H9 (cell line): ENCODE results near the gene FETUB. TPM values are rescaled to one million over a fixed set of nuclear protein-coding genes. Genes with fewer than 3 reads are reported as not detected.
A peak's percentile ranks its signal among the peaks of the same experiment; 100 is the strongest.

Experiments
- DNase-seq: peaks from one replicate; pipeline ENCODE4 v3.0.0-alpha.2; 2017
- H2AFZ ChIP-seq: one replicate; pipeline ENCODE4 v1.6.1; 2013; ENCODE audit warnings: mild to moderate bottlenecking, low read length, control low read depth, moderate library complexity
- H2AK5ac ChIP-seq: 2 replicates; pipeline ENCODE4 v1.6.1; 2013; ENCODE audit warnings: low read length, control low read depth, mixed read lengths; ENCODE audit not compliant: insufficient read length
- H2BK120ac ChIP-seq: one replicate; pipeline ENCODE4 v1.6.1; 2013; ENCODE audit warnings: low read depth, mild to moderate bottlenecking, low read length, control low read depth, inconsistent platforms; ENCODE audit not compliant: poor library complexity, severe bottlenecking
- H2BK12ac ChIP-seq: 2 replicates; pipeline ENCODE4 v1.6.1; 2013; ENCODE audit warnings: low read length, control low read depth, mixed read lengths, low read depth; ENCODE audit not compliant: insufficient read length
- H2BK15ac ChIP-seq: 2 replicates; pipeline ENCODE4 v1.6.1; 2013; ENCODE audit warnings: low read depth, low read length, control low read depth
- H2BK20ac ChIP-seq: one replicate; pipeline ENCODE4 v1.6.1; 2013; ENCODE audit warnings: low read depth, mild to moderate bottlenecking, low read length, control low read depth, inconsistent platforms; ENCODE audit not compliant: poor library complexity, severe bottlenecking
- H2BK5ac ChIP-seq: 2 replicates; pipeline ENCODE4 v1.6.1; 2013; ENCODE audit warnings: low read length, control low read depth, mixed read lengths; ENCODE audit not compliant: insufficient read length
- H3K14ac ChIP-seq: 2 replicates; pipeline ENCODE4 v1.6.1; 2013; ENCODE audit warnings: low read length, control low read depth; ENCODE audit not compliant: insufficient read depth
- H3K18ac ChIP-seq: 2 replicates; pipeline ENCODE4 v1.6.1; 2013; ENCODE audit warnings: low read depth, mild to moderate bottlenecking, mixed read lengths, low read length, control low read depth; ENCODE audit not compliant: insufficient read length
- H3K23ac ChIP-seq: 2 replicates; pipeline ENCODE4 v1.6.1; 2013; ENCODE audit warnings: low read length, control low read depth, mixed read lengths, low read depth; ENCODE audit not compliant: insufficient read length
- H3K23me2 ChIP-seq: 2 replicates; pipeline ENCODE4 v1.6.1; 2013; ENCODE audit warnings: low read depth, mild to moderate bottlenecking, mixed read lengths, low read length, control low read depth; ENCODE audit not compliant: insufficient read length, poor library complexity, severe bottlenecking
- H3K27ac ChIP-seq: 2 replicates; pipeline ENCODE4 v1.5.1; 2013; ENCODE audit warnings: low read length, control low read depth, mixed read lengths, low read depth; ENCODE audit not compliant: insufficient read length
- H3K27me3 ChIP-seq: 2 replicates; pipeline ENCODE4 v1.6.1; 2013; ENCODE audit warnings: low read length, control low read depth, inconsistent platforms; ENCODE audit not compliant: insufficient read depth
- H3K4ac ChIP-seq: 2 replicates; pipeline ENCODE4 v1.6.1; 2013; ENCODE audit warnings: low read depth, mild to moderate bottlenecking, control low read depth, inconsistent platforms, low read length, moderate library complexity
- H3K4me1 ChIP-seq: 2 replicates; pipeline ENCODE4 v1.6.1; 2013; ENCODE audit warnings: low read length, control low read depth, inconsistent platforms; ENCODE audit not compliant: insufficient read depth
- H3K4me2 ChIP-seq: 2 replicates; pipeline ENCODE4 v1.6.1; 2013; ENCODE audit warnings: low read length, control low read depth, mixed read lengths; ENCODE audit not compliant: insufficient read length, insufficient read depth
- H3K56ac ChIP-seq: 2 replicates; pipeline ENCODE4 v1.6.1; 2013; ENCODE audit warnings: low read depth, mild to moderate bottlenecking, mixed read lengths, low read length, control low read depth; ENCODE audit not compliant: insufficient read length
- H3K79me1 ChIP-seq: 2 replicates; pipeline ENCODE4 v1.6.1; 2013; ENCODE audit warnings: low read depth, mild to moderate bottlenecking, moderate library complexity, low read length, control low read depth, inconsistent platforms; ENCODE audit not compliant: insufficient read depth, poor library complexity, severe bottlenecking
- H3K79me2 ChIP-seq: 2 replicates; pipeline ENCODE4 v1.6.1; 2013; ENCODE audit warnings: low read length, control low read depth, inconsistent platforms; ENCODE audit not compliant: insufficient read depth
- H3K9ac ChIP-seq: 2 replicates; pipeline ENCODE4 v1.6.1; 2013; ENCODE audit warnings: low read length, control low read depth, mixed read lengths; ENCODE audit not compliant: insufficient read length; ENCODE audit errors: extremely low read depth
- H3K9me3 ChIP-seq: one replicate; pipeline ENCODE4 v1.6.1; 2013; ENCODE audit warnings: low read depth, low read length, inconsistent platforms; ENCODE audit not compliant: control insufficient read depth
- H3T11ph ChIP-seq: one replicate; pipeline ENCODE4 v1.6.1; 2013; ENCODE audit warnings: mild to moderate bottlenecking, low read length, control low read depth, inconsistent platforms
- H4K20me1 ChIP-seq: one replicate; pipeline ENCODE4 v1.6.1; 2013; ENCODE audit not compliant: control insufficient read depth, insufficient read length, insufficient read depth
- H4K5ac ChIP-seq: 2 replicates; pipeline ENCODE4 v1.6.1; 2013; ENCODE audit warnings: low read depth, mild to moderate bottlenecking, mixed read lengths, low read length, control low read depth; ENCODE audit not compliant: insufficient read length
- H4K8ac ChIP-seq: replicated peaks from 2 replicates; pipeline ENCODE4 v1.6.1; 2013; ENCODE audit warnings: low read length, control low read depth, mixed read lengths, low read depth; ENCODE audit not compliant: insufficient read length
- H4K91ac ChIP-seq: 2 replicates; pipeline ENCODE4 v1.6.1; 2013; ENCODE audit warnings: low read depth, mild to moderate bottlenecking, moderate library complexity, mixed read lengths, low read length, control low read depth; ENCODE audit not compliant: insufficient read length
- H3K27ac Mint-ChIP-seq, 3 experiments: 2 replicates in 2 of 3; 3 replicates in 1 of 3; pipeline ENCODE4 v1.8.0; 2020 to 2021; ENCODE audit warnings: mixed read lengths in 3 of 3, mild to moderate bottlenecking in 1 of 3, moderate library complexity in 1 of 3
- H3K27me3 Mint-ChIP-seq: 2 replicates; pipeline ENCODE4 v1.8.0; 2021; ENCODE audit warnings: low read depth, mild to moderate bottlenecking, moderate library complexity, mixed read lengths
- H3K36me3 Mint-ChIP-seq, 3 experiments: 2 replicates in 2 of 3; 3 replicates in 1 of 3; pipeline ENCODE4 v1.8.0; 2020 to 2021; ENCODE audit warnings: low read depth in 3 of 3, mixed read lengths in 3 of 3; ENCODE audit not compliant: insufficient read depth in 1 of 3
- H3K4me1 Mint-ChIP-seq, 2 experiments: 2 replicates each; pipeline ENCODE4 v1.8.0; 2020; ENCODE audit warnings: mixed read lengths in 2 of 2
- H3K4me3 Mint-ChIP-seq, 2 experiments: 2 replicates in 1 of 2; 3 replicates in 1 of 2; pipeline ENCODE4 v1.8.0; 2020 to 2021; ENCODE audit warnings: mild to moderate bottlenecking in 2 of 2, mixed read lengths in 2 of 2, moderate library complexity in 1 of 2
- H3K9me3 Mint-ChIP-seq, 2 experiments: 2 replicates in 1 of 2; 3 replicates in 1 of 2; pipeline ENCODE4 v1.8.0; 2020; ENCODE audit warnings: mild to moderate bottlenecking in 2 of 2, mixed read lengths in 2 of 2, moderate library complexity in 1 of 2
- WGBS: extraction: QIAGEN DNeasy Blood & Tissue Kit; methylation state at CpG from one replicate; pipeline ENCODE4 v1.1.7; 2013; ENCODE audit warnings: missing lambda C conversion rate, low lambda C conversion rate, mixed read lengths; ENCODE audit not compliant: insufficient read length; ENCODE audit errors: extremely low coverage; 5-methylcytosine and 5-hydroxymethylcytosine counted together
- total RNA-seq: library from RNA; stranded (reverse); gene quantifications from 2 replicates; pipeline ENCODE4 v1.2.1, GENCODE V29; 2021
- TF ChIP-seq, protein P1 (sequence below): fragments of 200-600 bp; sonication (generic); conservative IDR thresholded peaks from 3 replicates; pipeline ENCODE4 v1.8.0; 2021; ENCODE audit warnings: antibody characterized with exemption, mild to moderate bottlenecking

The FETUB gene
- total RNA-seq, 1 experiment from 2014 or later, result not detected

DNA sequence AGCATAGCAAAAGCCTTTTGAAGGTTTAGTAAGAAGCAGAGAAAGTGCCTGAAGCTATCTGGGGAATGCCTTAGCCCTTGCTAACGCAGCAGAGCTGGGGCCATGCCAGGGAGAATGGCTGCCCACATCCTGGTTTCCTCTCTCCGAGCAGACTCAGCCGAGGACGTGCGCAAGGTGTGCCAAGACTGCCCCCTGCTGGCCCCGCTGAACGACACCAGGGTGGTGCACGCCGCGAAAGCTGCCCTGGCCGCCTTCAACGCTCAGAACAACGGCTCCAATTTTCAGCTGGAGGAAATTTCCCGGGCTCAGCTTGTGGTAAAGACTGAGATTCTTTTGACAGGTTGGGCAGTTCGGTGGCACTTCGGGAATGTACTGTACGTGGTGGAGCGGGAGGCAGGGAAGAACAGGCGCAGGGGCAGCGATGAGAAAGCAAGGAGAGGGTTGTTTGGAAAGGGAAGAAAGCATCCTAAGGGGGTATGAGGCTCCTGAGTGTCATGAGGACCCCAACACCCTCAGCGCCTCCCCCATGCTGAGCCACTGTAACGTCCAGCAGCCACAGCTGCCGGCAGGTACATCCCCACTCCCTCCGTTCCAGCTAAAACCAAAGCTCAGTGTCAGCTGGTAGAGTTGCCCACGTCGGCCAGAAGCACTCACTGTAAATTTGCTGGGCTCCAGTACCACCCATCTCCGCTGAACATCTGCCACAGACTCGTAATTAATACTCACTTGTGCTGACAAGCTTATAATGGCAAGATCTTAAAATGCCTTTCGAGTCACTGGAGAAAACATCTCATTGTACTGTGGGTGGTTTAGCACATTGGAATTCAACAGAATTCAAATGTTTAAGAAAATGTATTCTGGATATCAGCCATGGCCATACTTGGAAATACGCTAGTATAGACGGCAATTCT lies 22.9 kb upstream of the FETUB start:
- Histone ChIP-seq H3K23ac (no peak overlapping the region), H3K14ac (no peak overlapping the region), H2BK120ac (no peak overlapping the region), H3T11ph (no peak overlapping the region), H3K9ac (no peak overlapping the region), H2BK5ac (no peak overlapping the region), H3K23me2 (no peaks in the 10 kb centered on the region), H2BK12ac (no peak overlapping the region), H3K4me1 (no peaks in the 10 kb centered on the region; the same call in 1 of the 2 replicates), H3K4me2 (peak overlapping the region; percentile 34), H4K91ac (no peak overlapping the region), H2AK5ac (no peak overlapping the region), H2BK15ac (no peak overlapping the region), H4K20me1 (no peaks in the 10 kb centered on the region), H3K18ac (peak overlapping the region; percentile 1), H4K5ac (no peak overlapping the region), H3K9me3 (no peaks in the 10 kb centered on the region), H3K27me3 (no peaks in the 10 kb centered on the region), H3K27ac (no peak overlapping the region), H3K79me1 (no peaks in the 10 kb centered on the region), H4K8ac (no peak overlapping the region), H3K56ac (no peak overlapping the region), H2BK20ac (no peak overlapping the region), H2AFZ (no peak overlapping the region), H3K79me2 (no peaks in the 10 kb centered on the region), H3K4ac (no peak overlapping the region)
- H3K36me3 Mint-ChIP-seq, result no peaks in the 10 kb centered on the region
- H3K4me3 Mint-ChIP-seq, result peak overlapping the region; percentile 43 to 61; a peak in 4 of 5 replicates
- H3K4me1 Mint-ChIP-seq, result peaks cover 14% of the 10 kb centered on the region in 2 experiments
- H3K27ac Mint-ChIP-seq, result no peak overlapping the region; a peak in 1 of 7 replicates
- peak; percentile 89 for DNase-seq
- TF ChIP-seq, protein P1, sequence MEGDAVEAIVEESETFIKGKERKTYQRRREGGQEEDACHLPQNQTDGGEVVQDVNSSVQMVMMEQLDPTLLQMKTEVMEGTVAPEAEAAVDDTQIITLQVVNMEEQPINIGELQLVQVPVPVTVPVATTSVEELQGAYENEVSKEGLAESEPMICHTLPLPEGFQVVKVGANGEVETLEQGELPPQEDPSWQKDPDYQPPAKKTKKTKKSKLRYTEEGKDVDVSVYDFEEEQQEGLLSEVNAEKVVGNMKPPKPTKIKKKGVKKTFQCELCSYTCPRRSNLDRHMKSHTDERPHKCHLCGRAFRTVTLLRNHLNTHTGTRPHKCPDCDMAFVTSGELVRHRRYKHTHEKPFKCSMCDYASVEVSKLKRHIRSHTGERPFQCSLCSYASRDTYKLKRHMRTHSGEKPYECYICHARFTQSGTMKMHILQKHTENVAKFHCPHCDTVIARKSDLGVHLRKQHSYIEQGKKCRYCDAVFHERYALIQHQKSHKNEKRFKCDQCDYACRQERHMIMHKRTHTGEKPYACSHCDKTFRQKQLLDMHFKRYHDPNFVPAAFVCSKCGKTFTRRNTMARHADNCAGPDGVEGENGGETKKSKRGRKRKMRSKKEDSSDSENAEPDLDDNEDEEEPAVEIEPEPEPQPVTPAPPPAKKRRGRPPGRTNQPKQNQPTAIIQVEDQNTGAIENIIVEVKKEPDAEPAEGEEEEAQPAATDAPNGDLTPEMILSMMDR, result peak; percentile 93
- H3K9me3 Mint-ChIP-seq, result no peaks in the 10 kb centered on the region
- H3K27me3 Mint-ChIP-seq, result peaks cover 32% of the 10 kb centered on the region
- WGBS, result no CpG with 5 or more reads among the region's 31 CpGs
